WI38 (cell line): ENCODE results near the gene P2RY14.

Source experiments
- H3K4me3 ChIP-seq: 2 replicates; pipeline ENCODE4 v1.5.1; 2011; ENCODE audit warnings: low read depth, mild to moderate bottlenecking, control low read depth, low read length
- CTCF ChIP-seq: IDR thresholded peaks from 2 replicates; pipeline ENCODE4 v1.5.1; 2012; ENCODE audit warnings: low read depth, mild to moderate bottlenecking, control low read depth, low read length

The P2RY14 gene

GRCh38 chr3:151205482-151205881 lies 72.9 kb downstream of the P2RY14 start:
- TF ChIP-seq CTCF: no peak
- H3K4me3 ChIP-seq: no peak overlapping the region

GRCh38 chr3:151204530-151205402 lies 73.6 kb downstream of the P2RY14 start:
- TF ChIP-seq CTCF: no peak
- H3K4me3 ChIP-seq: no peak overlapping the region

GRCh38 chr3:151203051-151203420 lies 75.3 kb downstream of the P2RY14 start, which contains the start of gene GPR171:
TSS of gene GPR171 (minus strand) at chr3:151203216. CDS start at chr3:151199386, 3,830 bp downstream.
- no peak for TF ChIP-seq CTCF
- H3K4me3 ChIP-seq: no peak within 1 kb of the TSS

- no peak overlapping the region for H3K4me3 ChIP-seq
- no peak for TF ChIP-seq CTCF
Observed at GRCh38 chr3:151201051-151201730, 77.2 kb downstream of the P2RY14 start.

DNA sequence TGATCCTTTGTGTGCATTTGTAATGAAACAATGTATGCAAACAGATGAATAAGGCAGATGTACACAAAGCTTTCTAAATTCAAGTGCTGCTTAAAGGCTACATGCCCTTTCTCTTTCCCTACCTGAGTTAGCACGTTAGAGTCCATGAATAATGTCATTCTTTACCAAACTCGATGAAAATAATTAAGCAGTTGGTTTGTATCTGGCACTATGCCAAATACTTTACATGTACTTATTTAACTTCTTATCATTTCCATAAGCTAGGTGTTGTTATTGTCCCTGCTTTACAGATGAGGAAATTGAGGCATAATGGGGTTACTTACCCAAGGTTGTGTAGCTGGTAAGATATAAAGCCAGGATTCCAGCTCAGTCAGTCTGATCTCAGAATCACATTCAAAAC lies 77.8 kb downstream of the P2RY14 start:
- H3K4me3 ChIP-seq: no peak overlapping the region
- TF ChIP-seq CTCF: no peak

DNA sequence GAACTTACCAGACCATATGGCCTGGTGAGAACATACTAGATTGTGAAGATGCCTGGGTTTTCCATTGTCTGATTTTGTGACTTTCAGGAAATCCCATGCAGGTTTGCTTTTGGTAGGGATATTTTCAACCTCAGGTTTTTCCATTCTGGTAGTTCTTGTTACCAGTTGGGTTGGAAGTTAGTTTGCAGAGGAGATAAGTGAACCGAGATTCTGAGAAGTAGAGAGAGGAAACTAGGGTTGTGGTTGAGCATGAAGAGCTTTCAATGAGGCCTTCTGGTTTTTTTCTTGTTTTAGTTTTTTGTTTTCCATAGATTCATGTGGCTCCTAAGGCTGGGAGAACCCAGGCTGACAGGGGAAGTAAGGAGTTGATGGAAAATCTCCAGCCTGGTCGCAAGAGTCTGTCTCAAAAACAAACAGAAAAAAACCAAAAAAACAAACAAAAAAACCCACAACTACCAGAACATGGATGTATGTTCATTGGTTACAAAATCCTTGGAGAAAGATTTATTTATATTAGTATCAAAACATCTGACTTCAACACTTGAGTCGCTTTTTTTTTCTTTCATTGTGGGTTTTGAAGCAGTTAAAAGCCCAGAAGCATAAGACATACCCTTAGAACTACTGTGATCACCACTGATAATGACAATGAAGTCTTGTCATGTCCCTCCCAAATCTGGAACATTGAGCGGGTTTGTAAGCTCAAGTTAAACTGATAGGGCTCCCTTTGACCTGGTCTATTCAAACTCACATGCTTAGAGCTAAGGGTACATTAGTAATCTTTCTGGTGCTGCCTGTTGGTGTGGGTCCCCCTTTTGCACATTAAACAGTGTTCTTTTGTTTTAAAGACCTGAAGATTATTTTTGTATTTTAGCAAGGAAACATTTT lies 78.5 kb downstream of the P2RY14 start:
- H3K4me3 ChIP-seq: no peak overlapping the region
- no peak for TF ChIP-seq CTCF
